GM21723 (cell line): ENCODE data around the gene FITM1.

Experiments used
- ATAC-seq: cut with Tn5 transposase; IDR thresholded peaks from one replicate; pipeline ENCODE4 v1.9.1; 2021; ENCODE audit warnings: mild to moderate bottlenecking, moderate library complexity; ENCODE audit not compliant: unreplicated experiment

The FITM1 gene

GRCh38 chr14:24181371-24182077, 51.1 kb downstream of the FITM1 start:
- ATAC-seq, result no peak
